Right lobe of liver (tissue), 4 donors: ENCODE results near the gene GIMAP6.

Experiments used
- POLR2A ChIP-seq: fragments of 450-650 bp; IDR thresholded peaks from one replicate; pipeline ENCODE4 v1.6.1; 2017; ENCODE audit warnings: antibody characterized with exemption, mild to moderate bottlenecking
- TF ChIP-seq, protein P1 (sequence below), 4 donors: fragments of 200-600 bp in 3 of 4; fragments of 450-650 bp in 1 of 4; IDR thresholded peaks; one replicate each; pipeline versions ENCODE4 v1.5.1 to v1.8.0; 2016 to 2022; ENCODE audit warnings: antibody characterized with exemption in 4 of 4, mild to moderate bottlenecking in 2 of 4
- donor health status: DM: no; HTN: no; CAD: no.
- donor health status: DM: no; HTN: no; CAD: no.
- donor health status: DM: no; HTN: yes; CAD: no.

DNA sequence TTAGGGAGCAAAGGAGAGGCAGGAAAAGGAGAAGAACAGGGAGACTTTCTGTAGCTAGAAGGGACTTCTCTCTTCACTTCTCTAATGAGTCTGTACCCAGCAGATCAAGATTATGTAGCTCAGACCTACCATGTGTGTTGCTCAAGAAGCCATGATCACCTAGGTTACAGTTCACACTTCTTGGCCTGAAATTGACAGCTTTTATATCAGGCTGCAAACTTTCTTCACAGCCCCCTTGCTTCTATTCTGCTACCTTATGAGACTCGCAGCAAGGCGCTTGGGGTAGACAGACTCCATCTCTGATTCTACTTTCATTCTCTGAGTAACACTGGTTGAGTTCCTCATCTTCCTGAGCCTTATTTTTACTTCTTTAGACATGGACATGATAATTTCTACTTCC, 33.7 kb upstream of the GIMAP6 start:
- TF ChIP-seq, protein P1, sequence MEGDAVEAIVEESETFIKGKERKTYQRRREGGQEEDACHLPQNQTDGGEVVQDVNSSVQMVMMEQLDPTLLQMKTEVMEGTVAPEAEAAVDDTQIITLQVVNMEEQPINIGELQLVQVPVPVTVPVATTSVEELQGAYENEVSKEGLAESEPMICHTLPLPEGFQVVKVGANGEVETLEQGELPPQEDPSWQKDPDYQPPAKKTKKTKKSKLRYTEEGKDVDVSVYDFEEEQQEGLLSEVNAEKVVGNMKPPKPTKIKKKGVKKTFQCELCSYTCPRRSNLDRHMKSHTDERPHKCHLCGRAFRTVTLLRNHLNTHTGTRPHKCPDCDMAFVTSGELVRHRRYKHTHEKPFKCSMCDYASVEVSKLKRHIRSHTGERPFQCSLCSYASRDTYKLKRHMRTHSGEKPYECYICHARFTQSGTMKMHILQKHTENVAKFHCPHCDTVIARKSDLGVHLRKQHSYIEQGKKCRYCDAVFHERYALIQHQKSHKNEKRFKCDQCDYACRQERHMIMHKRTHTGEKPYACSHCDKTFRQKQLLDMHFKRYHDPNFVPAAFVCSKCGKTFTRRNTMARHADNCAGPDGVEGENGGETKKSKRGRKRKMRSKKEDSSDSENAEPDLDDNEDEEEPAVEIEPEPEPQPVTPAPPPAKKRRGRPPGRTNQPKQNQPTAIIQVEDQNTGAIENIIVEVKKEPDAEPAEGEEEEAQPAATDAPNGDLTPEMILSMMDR (IDR thresholded peaks at IDR 0.05) = no peak
- TF ChIP-seq POLR2A = no peak
